Activated CD4-positive, alpha-beta T cell treated with anti-CD3 and anti-CD28 coated beads, Interleukin-2, Interleukin-6, amounts not matched to agents 100 ng/mL and 50 ng/mL, durations not matched to agents 16 hours and 8 hours (primary cell): ENCODE results near the gene SPDYC.
A peak's percentile ranks its signal among the peaks of the same experiment; 100 is the strongest.

Experiments used
- DNase-seq: peaks from one replicate; pipeline ENCODE4 v3.0.0-alpha.2; 2020

SPDYC gene

GRCh38 chr11:65207918-65208784 lies 38.1 kb downstream of the SPDYC start:
- no peak for DNase-seq

GRCh38 chr11:65208785-65209710 lies 39.0 kb downstream of the SPDYC start:
- DNase-seq: no peak

- no peak for DNase-seq
Measured at GRCh38 chr11:65209711-65210360, 39.8 kb downstream of the SPDYC start.

- no peak for DNase-seq
Measured at GRCh38 chr11:65210361-65210731, 40.3 kb downstream of the SPDYC start.

DNA sequence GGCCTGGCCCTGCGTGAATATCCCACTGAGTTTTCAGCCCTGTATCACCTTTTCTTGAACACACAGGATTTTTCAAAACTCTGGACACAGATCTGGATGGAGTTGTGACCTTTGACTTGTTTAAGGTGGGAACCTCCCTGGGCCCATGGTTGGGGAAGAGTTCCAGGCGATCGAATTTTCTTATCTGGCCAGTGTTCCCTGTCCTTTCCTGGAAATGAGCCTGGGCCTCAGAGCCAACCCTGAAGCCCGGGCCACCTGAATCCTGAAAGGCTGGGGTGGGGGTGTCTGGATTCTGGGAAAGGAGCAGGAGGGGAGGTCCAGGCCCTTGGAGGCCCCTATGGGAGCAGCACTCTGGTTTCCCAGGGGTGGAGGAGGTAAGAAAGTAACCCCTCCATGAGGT lies 40.7 kb downstream of the SPDYC start:
- DNase-seq: no peak

GRCh38 chr11:65211293-65212105 lies 41.5 kb downstream of the SPDYC start:
- DNase-seq: no peak

- DNase-seq: no peak
Measured at GRCh38 chr11:65212226-65212801, 42.3 kb downstream of the SPDYC start.

GRCh38 chr11:65213322-65214211 lies 43.5 kb downstream of the SPDYC start:
- DNase-seq: peak; percentile 24

GRCh38 chr11:65214212-65214845 lies 44.3 kb downstream of the SPDYC start:
- no peak for DNase-seq

GRCh38 chr11:65215441-65216076 lies 45.5 kb downstream of the SPDYC start:
- DNase-seq: no peak

GRCh38 chr11:65216830-65217229 lies 46.8 kb downstream of the SPDYC start:
- no peak for DNase-seq

DNA sequence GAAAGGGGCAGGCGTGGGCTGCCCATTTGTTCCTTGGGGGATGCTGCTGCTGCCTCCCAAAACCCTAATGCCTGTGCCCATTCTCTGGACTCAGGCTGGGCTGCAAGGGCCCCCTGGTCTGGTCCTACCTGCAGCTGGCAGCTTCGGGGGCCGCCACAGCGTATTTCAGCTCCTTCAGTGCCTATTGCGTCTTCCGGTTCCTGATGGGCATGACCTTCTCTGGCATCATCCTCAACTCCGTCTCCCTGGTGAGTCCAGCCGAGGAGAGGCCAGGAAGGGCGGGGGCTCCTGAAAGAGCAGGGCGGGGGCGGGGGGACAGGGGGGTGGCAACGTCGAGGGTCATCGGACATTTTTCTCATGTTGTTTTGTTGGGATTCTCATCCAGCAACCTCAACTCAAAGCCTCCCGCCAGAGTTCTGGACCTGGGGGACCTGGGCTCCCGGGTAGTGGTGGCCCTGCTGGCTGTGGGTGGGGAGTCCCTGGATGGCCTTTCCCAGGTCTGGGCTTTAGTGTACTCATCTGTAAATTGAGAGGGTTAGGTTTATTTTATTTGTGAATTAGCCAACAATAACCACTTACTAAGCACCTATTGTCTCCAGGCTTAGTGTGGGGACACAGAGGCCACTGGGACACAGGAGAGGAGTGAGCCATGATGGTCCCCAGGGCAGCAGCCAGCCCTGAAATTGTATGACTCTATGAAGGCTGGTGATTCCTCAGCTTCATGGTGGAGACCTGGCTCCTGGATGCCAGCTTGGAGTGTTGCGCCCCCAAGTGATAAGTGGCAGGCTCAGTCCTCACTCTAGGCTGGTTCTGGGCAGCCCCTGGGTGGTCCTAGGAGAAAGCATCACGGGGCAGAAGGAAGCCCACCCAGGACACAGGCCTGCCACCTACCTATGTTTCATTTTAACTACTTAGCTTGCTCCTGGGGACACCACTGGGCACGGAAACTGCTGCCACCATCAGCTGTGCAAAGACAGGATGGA lies 47.7 kb downstream of the SPDYC start:
- no peak for DNase-seq

DNA sequence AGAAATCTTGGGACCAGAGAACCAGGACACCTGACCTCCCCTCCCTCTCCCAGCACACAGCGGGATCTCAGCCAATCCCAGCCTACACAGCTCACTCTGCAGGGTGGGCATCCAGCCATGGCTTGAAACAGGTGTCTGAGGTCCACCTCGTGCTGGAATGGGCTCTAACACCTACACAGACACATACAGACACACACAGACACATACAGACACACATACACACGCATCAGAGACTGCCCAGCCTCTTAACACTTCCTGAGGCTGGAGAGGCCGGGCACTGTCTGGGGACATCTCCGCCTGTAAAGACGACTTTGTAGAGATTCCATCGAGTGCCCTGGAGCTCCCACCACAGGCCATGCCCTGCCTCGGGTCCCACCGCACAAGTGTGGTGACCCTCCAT lies 48.4 kb downstream of the SPDYC start:
- no peak for DNase-seq

GRCh38 chr11:65219930-65220213 lies 49.8 kb downstream of the SPDYC start:
- DNase-seq: no peak

DNA sequence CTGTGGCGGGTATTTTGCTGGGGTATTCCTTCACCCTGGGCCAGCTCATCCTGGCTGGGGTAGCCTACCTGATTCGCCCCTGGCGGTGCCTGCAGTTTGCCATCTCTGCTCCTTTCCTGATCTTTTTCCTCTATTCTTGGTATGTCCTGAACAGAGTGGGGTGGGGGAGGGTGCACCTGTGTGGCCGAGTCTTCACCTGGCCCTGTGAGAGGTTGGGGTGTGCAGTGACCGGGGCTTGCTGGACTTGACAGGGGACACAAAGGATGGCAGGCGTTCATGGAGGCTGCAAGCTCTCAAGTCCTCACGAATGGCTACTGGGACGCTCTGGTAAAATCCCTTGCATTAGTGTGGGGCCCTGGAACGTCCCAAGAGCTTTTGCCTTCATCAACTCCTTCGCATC lies 51.0 kb downstream of the SPDYC start:
- no peak for DNase-seq
